Measurements from ENCODE around the gene DCDC2B. TPM values are rescaled to one million over a fixed set of nuclear protein-coding genes. Genes with fewer than 3 reads are reported as not detected.

DCDC2B gene
- total RNA-seq, 2 experiments from 2014 or later, result 0.14 TPM; not detected in 1

DNA sequence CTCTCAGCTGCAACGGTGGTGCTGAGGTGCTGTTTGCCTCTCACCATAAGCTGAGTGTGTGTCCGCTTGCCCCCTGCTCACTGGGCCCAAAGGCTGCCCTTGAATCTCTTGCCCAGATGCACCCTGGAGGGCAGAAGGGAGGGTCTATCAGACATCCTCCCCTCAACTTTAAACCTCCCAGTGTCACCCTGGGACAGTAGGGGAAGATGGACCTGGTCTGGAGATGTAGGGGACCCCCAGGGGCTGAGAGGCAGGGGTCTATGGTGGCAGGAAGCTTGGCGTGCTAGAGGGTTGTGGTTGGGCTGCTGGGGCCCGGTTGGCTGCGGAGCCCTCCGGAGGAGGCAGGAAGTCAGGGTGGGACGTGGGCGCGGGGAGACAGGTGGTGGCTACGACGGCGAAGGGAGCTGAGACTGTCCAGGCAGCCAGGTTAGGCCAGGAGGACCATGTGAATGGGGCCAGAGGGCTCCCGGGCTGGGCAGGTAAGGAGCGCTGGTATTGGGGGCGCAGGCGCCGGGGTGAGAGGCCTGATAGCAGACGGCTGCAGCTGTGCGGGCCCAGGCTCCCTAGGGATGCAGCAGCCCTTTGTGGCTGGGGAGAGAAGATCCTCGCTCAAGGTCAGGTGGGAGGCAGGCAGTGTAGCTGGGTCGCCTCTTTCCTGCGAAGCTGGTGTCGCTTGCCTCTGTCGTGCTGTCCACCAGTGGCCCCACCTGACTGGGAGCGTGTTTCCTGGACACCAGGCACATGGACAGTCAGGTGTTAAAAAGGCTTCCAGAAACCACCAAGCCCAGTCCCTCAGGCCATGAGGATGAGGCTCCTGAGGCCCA, 42.2 kb downstream of the DCDC2B start, which contains the start of gene LCK:
Gene LCK (plus strand): TSS at position 373 of the 824 bp plus-strand sequence. CDS start 23,065 bp downstream, outside the sequence.
- H3K27ac ChIP-seq (ENCODE audit: low read depth in 1 of 2, low read length in 2 of 2), result peak within 1 kb of the TSS; percentile 79 to 94
- peak within 1 kb of the TSS; percentile 71 for H3K4me3 ChIP-seq (ENCODE audit: low read length)
- intact Hi-C loops (cut with DNase I, micrococcal nuclease), result loop anchor here (1.0 to 5.0 kb wide), 8 partner anchors 11 to 121 kb away; partner anchors contain the start of genes CCDC28B (in 1 of the 2), EIF3I (in 1 of the 2) and TMEM234 (in 1 of the 2)
- Mint-ChIP-seq H3K36me3 (ENCODE audit: low read depth) (peaks cover 41% of the 10 kb centered on the region), H3K27me3 (no peaks in the 10 kb centered on the region), H3K4me3 (peak within 1 kb of the TSS; percentile 98), H3K4me1 (ENCODE audit: low read depth) (peaks cover 74% of the 10 kb centered on the region), H3K27ac (peak within 1 kb of the TSS; percentile 99), H3K9me3 (no peaks in the 10 kb centered on the region)
- H3K9me3 ChIP-seq (ENCODE audit: control insufficient read depth in 1 of 2, insufficient read depth in 1 of 2, low read length in 2 of 2), result no peaks in the 10 kb centered on the region
- peak; percentile 22 for ATAC-seq (ENCODE audit: poor library complexity)
- no peaks in the 10 kb centered on the region for H3K36me3 ChIP-seq (ENCODE audit: insufficient read depth, low read length)
- TF ChIP-seq, protein P1, sequence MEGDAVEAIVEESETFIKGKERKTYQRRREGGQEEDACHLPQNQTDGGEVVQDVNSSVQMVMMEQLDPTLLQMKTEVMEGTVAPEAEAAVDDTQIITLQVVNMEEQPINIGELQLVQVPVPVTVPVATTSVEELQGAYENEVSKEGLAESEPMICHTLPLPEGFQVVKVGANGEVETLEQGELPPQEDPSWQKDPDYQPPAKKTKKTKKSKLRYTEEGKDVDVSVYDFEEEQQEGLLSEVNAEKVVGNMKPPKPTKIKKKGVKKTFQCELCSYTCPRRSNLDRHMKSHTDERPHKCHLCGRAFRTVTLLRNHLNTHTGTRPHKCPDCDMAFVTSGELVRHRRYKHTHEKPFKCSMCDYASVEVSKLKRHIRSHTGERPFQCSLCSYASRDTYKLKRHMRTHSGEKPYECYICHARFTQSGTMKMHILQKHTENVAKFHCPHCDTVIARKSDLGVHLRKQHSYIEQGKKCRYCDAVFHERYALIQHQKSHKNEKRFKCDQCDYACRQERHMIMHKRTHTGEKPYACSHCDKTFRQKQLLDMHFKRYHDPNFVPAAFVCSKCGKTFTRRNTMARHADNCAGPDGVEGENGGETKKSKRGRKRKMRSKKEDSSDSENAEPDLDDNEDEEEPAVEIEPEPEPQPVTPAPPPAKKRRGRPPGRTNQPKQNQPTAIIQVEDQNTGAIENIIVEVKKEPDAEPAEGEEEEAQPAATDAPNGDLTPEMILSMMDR (IDR thresholded peaks at IDR 0.05), result no peak
- H3K27me3 ChIP-seq (ENCODE audit: control insufficient read depth in 1 of 2, insufficient read depth in 2 of 2, low read length in 2 of 2), result no peaks in the 10 kb centered on the region
- CTCF ChIA-PET, result interaction anchor here (0.6 to 4.5 kb wide), 4 partner anchors 11 to 69 kb away, joined by 3 to 48 read pairs (median 4); no protein-coding TSS in a partner anchor
- peak in 11 of 14 experiments; percentile 57 to 86 (median 73) for DNase-seq
- POLR2A ChIA-PET, result interaction anchor here (0.7 to 21.2 kb wide), 20 partner anchors 11 to 606 kb away, joined by 3 to 543 read pairs (median 12); partner anchors contain the start of genes BSDC1, CCDC28B, HDAC1 and KPNA6
- peaks cover 81% of the 10 kb centered on the region for H3K4me1 ChIP-seq (ENCODE audit: insufficient read depth, low read length)

DNA sequence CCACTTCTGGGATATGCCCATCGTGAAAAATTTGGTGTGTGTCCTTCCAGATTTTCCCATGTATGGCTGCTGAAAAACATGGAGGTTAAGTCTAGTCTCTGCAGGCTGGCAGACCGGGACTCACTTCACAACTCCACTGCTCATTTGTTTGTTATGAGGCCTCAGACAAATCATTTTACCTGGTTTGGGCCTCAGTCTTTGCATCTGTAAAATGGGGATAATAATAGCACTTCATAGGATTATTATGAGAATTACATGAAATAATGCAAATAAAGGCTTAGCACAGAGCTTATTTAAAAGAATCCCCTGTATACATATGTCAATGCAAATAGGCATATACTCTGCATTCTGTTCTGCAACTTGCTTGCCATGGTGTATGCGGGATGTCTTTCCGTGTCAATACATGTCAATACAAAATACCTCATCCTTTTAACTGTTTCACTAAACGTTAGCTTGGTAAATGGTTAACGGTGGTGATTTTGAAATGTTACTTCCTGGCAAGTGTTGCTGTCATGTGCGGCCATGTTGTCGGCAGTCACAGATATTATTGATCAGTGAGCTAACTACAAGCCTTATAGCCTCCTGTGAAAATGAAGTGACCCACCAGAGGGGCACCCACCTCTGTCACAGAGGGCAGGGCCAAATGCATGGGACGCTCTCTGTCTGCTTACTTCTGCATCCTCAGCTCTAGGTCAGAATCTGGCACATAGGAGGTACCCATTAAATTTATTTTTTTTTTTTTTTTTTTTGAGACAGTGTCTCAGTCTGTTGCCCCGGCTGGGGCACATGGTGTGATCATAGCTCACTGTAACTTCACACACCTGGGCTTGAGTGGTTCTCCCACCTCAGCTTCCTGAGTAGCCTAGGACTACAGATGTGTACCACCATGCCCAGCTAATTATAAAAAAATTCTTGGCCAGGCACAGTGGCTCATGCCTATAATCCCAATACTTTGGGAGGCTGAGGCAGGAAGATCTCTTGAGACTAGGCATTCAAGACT, 46.5 kb downstream of the DCDC2B start:
- ATAC-seq (ENCODE audit: poor library complexity), result peak; percentile 39
- Histone ChIP-seq H3K4me3 (ENCODE audit: low read length) (peak overlapping the region; percentile 71), H3K9me3 (ENCODE audit: control insufficient read depth in 1 of 2, insufficient read depth in 1 of 2, low read length in 2 of 2) (no peaks in the 10 kb centered on the region), H3K36me3 (ENCODE audit: insufficient read depth, low read length) (peaks cover 17% of the 10 kb centered on the region), H3K27ac (ENCODE audit: low read depth in 1 of 2, low read length in 2 of 2) (peak overlapping the region; percentile 37 to 94), H3K27me3 (ENCODE audit: control insufficient read depth in 1 of 2, insufficient read depth in 2 of 2, low read length in 2 of 2) (no peaks in the 10 kb centered on the region), H3K4me1 (ENCODE audit: insufficient read depth, low read length) (peaks cover 79% of the 10 kb centered on the region)
- TF ChIP-seq, protein P1 (IDR thresholded peaks at IDR 0.05), result no peak
- H3K9me3 Mint-ChIP-seq, result no peaks in the 10 kb centered on the region
- peaks cover 57% of the 10 kb centered on the region for H3K4me1 Mint-ChIP-seq (ENCODE audit: low read depth)
- peaks cover 68% of the 10 kb centered on the region for H3K36me3 Mint-ChIP-seq (ENCODE audit: low read depth)
- intact Hi-C loops (cut with DNase I, micrococcal nuclease), result no loop called here
- CTCF ChIA-PET, result interaction anchor here (0.6 to 2.4 kb wide), 9 partner anchors 12 to 313 kb away, joined by 3 to 13 read pairs (median 4); partner anchors contain the start of gene MARCKSL1
- peak in 5 of 14 experiments; percentile 19 to 60 (median 53) for DNase-seq
- H3K27ac Mint-ChIP-seq, result peak overlapping the region; percentile 99
- POLR2A ChIA-PET, result interaction anchor here (0.6 to 21.2 kb wide), 14 partner anchors 6 to 148 kb away, joined by 3 to 543 read pairs (median 6); partner anchors contain the start of genes BSDC1, FAM167B, HDAC1 and KPNA6
- H3K27me3 Mint-ChIP-seq, result no peaks in the 10 kb centered on the region
- H3K4me3 Mint-ChIP-seq, result peak overlapping the region; percentile 91

All from CD4-positive, alpha-beta T cell (primary cell).